Omental fat pad (tissue), 4 donors: ENCODE data around the gene SELENOO. TPM values are rescaled to one million over a fixed set of nuclear protein-coding genes. Genes with fewer than 3 reads are reported as not detected.

ENCODE experiments used
- ATAC-seq: fragments of 150-250 bp; one replicate; pipeline ENCODE4 v1.9.1; 2016; ENCODE audit warnings: mild to moderate bottlenecking, moderate library complexity; ENCODE audit not compliant: low FRiP score
- DNase-seq: peaks from one replicate; pipeline ENCODE4 v3.0.0-alpha.2; 2019; ENCODE audit warnings: low spot score
- CTCF ChIP-seq, 3 donors: fragments of 450-650 bp; IDR thresholded peaks; one replicate each; pipeline ENCODE4 v1.5.1; 2016 to 2017; ENCODE audit warnings: antibody characterized with exemption in 3 of 3, mild to moderate bottlenecking in 3 of 3, moderate library complexity in 2 of 3
- total RNA-seq, 4 donors: library from RNA; depleted of rRNA; stranded (reverse); fragments of >200 nt; gene quantifications; one replicate each; pipeline ENCODE4 v1.1.0, GENCODE V29; 2016

The SELENOO gene
- total RNA-seq, 4 donors from 2014 or later, result 21.2 to 38.3 (median 31.9) TPM

GRCh38 chr22:50188356-50188755, 12.5 kb upstream of the SELENOO start:
- ATAC-seq (no peak), DNase-seq (no peak)
- no peak for TF ChIP-seq CTCF (IDR thresholded peaks at IDR 0.05)

- TF ChIP-seq CTCF (IDR thresholded peaks at IDR 0.05), result no peak
- ATAC-seq (no peak), DNase-seq (no peak)
Measured at GRCh38 chr22:50189184-50189848, 11.5 kb upstream of the SELENOO start.

- TF ChIP-seq CTCF (IDR thresholded peaks at IDR 0.05), result no peak
- ATAC-seq (peak; percentile 0), DNase-seq (no peak)
Measured at GRCh38 chr22:50189849-50190181, 11.0 kb upstream of the SELENOO start.

GRCh38 chr22:50190182-50190940, 10.4 kb upstream of the SELENOO start:
- ATAC-seq, result peak; percentile 60
- no peak for DNase-seq
- TF ChIP-seq CTCF (IDR thresholded peaks at IDR 0.05), result no peak

GRCh38 chr22:50190941-50191741, 9.7 kb upstream of the SELENOO start:
- ATAC-seq, result no peak
- no peak for TF ChIP-seq CTCF (IDR thresholded peaks at IDR 0.05)
- DNase-seq, result no peak

- ATAC-seq (no peak), DNase-seq (no peak)
- no peak for TF ChIP-seq CTCF (IDR thresholded peaks at IDR 0.05)
Measured at GRCh38 chr22:50192436-50193204, 8.2 kb upstream of the SELENOO start.
